Measurements from ENCODE around the gene CCDC192. TPM values are rescaled to one million over a fixed set of nuclear protein-coding genes. Genes with fewer than 3 reads are reported as not detected.

The CCDC192 gene
- polyA plus RNA-seq, 4 donors: 0.73 to 1.5 (median 0.78) TPM

- no peak for DNase-seq (ENCODE audit: low read depth in 4 of 4, low spot score in 3 of 4)
Observed at GRCh38 chr5:127805448-127805847, 102.3 kb downstream of the CCDC192 start.

GRCh38 chr5:127806776-127807175, 103.6 kb downstream of the CCDC192 start:
- no peak for DNase-seq (ENCODE audit: low read depth in 4 of 4, low spot score in 3 of 4)

GRCh38 chr5:127809533-127809932, 106.3 kb downstream of the CCDC192 start:
- DNase-seq (ENCODE audit: low read depth in 4 of 4, low spot score in 3 of 4): no peak

- no peak for DNase-seq (ENCODE audit: low read depth in 4 of 4, low spot score in 3 of 4)
Observed at GRCh38 chr5:127810017-127810416, 106.8 kb downstream of the CCDC192 start.

GRCh38 chr5:127810707-127811490, 107.7 kb downstream of the CCDC192 start:
- DNase-seq (ENCODE audit: low read depth in 4 of 4, low spot score in 3 of 4): no peak

- no peak for DNase-seq (ENCODE audit: low read depth in 4 of 4, low spot score in 3 of 4)
Observed at GRCh38 chr5:127812570-127812969, 109.4 kb downstream of the CCDC192 start.

- no peak for DNase-seq (ENCODE audit: low read depth in 4 of 4, low spot score in 3 of 4)
Observed at GRCh38 chr5:127813633-127814587, 110.7 kb downstream of the CCDC192 start.

- no peak for DNase-seq (ENCODE audit: low read depth in 4 of 4, low spot score in 3 of 4)
Observed at GRCh38 chr5:127814588-127814973, 111.4 kb downstream of the CCDC192 start.

- DNase-seq (ENCODE audit: low read depth in 4 of 4, low spot score in 3 of 4): no peak
Observed at GRCh38 chr5:127820910-127821553, 117.8 kb downstream of the CCDC192 start.

- DNase-seq (ENCODE audit: low read depth in 4 of 4, low spot score in 3 of 4): no peak
Observed at GRCh38 chr5:127821896-127822295, 118.7 kb downstream of the CCDC192 start.

GRCh38 chr5:127824126-127824525, 120.9 kb downstream of the CCDC192 start:
- DNase-seq (ENCODE audit: low read depth in 4 of 4, low spot score in 3 of 4): no peak

GRCh38 chr5:127826011-127826410, 122.8 kb downstream of the CCDC192 start:
- DNase-seq (ENCODE audit: low read depth in 4 of 4, low spot score in 3 of 4): no peak

GRCh38 chr5:127827451-127827850, 124.3 kb downstream of the CCDC192 start:
- no peak for DNase-seq (ENCODE audit: low read depth in 4 of 4, low spot score in 3 of 4)

GRCh38 chr5:127830157-127830556, 127.0 kb downstream of the CCDC192 start:
- DNase-seq (ENCODE audit: low read depth in 4 of 4, low spot score in 3 of 4): no peak

- DNase-seq (ENCODE audit: low read depth in 4 of 4, low spot score in 3 of 4): no peak
Observed at GRCh38 chr5:127830829-127831598, 127.8 kb downstream of the CCDC192 start.

- DNase-seq (ENCODE audit: low read depth in 4 of 4, low spot score in 3 of 4): no peak
Observed at GRCh38 chr5:127832067-127832466, 128.9 kb downstream of the CCDC192 start.

- DNase-seq (ENCODE audit: low read depth in 4 of 4, low spot score in 3 of 4): peak in 1 of 4 donors; percentile 24
Observed at GRCh38 chr5:127834094-127834531, 130.9 kb downstream of the CCDC192 start.

- no peak for DNase-seq (ENCODE audit: low read depth in 4 of 4, low spot score in 3 of 4)
Observed at GRCh38 chr5:127834554-127834953, 131.4 kb downstream of the CCDC192 start.

- DNase-seq (ENCODE audit: low read depth in 4 of 4, low spot score in 3 of 4): no peak
Observed at GRCh38 chr5:127838661-127839060, 135.5 kb downstream of the CCDC192 start.

GRCh38 chr5:127839072-127839471, 135.9 kb downstream of the CCDC192 start:
- no peak for DNase-seq (ENCODE audit: low read depth in 4 of 4, low spot score in 3 of 4)
